GM23338 (cell line): ENCODE results near the gene COTL1. TPM values are rescaled to one million over a fixed set of nuclear protein-coding genes. Genes with fewer than 3 reads are reported as not detected.

Experiments used
- ATAC-seq: fragments of 200-7000 bp; cut with Tn5 transposase; 3 replicates; pipeline ENCODE4 v1.9.1; 2020
- DNase-seq: peaks from one replicate; pipeline ENCODE4 v3.0.0-alpha.2; 2015; ENCODE audit warnings: low spot score
- H2AFZ ChIP-seq: fragments of 200-600 bp; sonication (generic); 2 replicates; pipeline ENCODE4 v1.8.0; 2016; ENCODE audit warnings: antibody characterized with exemption, mild to moderate bottlenecking, moderate library complexity
- H3F3A ChIP-seq: fragments of 200-600 bp; sonication (generic); replicated peaks from 2 replicates; pipeline ENCODE4 v1.8.0; 2017; ENCODE audit warnings: antibody characterized with exemption, mixed run types, low read depth
- H3K27ac ChIP-seq: fragments of 200-600 bp; sonication (generic); 2 replicates; pipeline ENCODE4 v1.6.1; 2016; ENCODE audit warnings: low read depth
- H3K27me3 ChIP-seq: fragments of 200-600 bp; sonication (generic); 2 replicates; pipeline ENCODE4 v1.8.0; 2016; ENCODE audit warnings: mild to moderate bottlenecking, mixed run types, moderate library complexity; ENCODE audit not compliant: insufficient read depth
- H3K36me3 ChIP-seq: fragments of 200-600 bp; sonication (generic); 2 replicates; pipeline ENCODE4 v1.8.0; 2016; ENCODE audit warnings: mild to moderate bottlenecking; ENCODE audit not compliant: insufficient read depth
- H3K4me1 ChIP-seq: fragments of 200-600 bp; sonication (generic); 2 replicates; pipeline ENCODE4 v1.8.0; 2016; ENCODE audit warnings: mild to moderate bottlenecking, moderate library complexity; ENCODE audit not compliant: insufficient read depth
- H3K4me2 ChIP-seq: fragments of 200-600 bp; sonication (generic); 2 replicates; pipeline ENCODE4 v1.7.1; 2017; ENCODE audit warnings: mixed run types
- H3K4me3 ChIP-seq: fragments of 200-600 bp; sonication (generic); 2 replicates; pipeline ENCODE4 v1.6.1; 2016; ENCODE audit warnings: mixed run types
- H3K79me2 ChIP-seq: fragments of 200-600 bp; sonication (generic); replicated peaks from 2 replicates; pipeline ENCODE4 v1.8.0; 2017; ENCODE audit warnings: mild to moderate bottlenecking; ENCODE audit not compliant: insufficient read depth
- H3K9me2 ChIP-seq: fragments of 200-600 bp; sonication (generic); 2 replicates; pipeline ENCODE4 v1.8.0; 2017; ENCODE audit not compliant: insufficient read depth
- H4K20me1 ChIP-seq: fragments of 200-600 bp; sonication (generic); replicated peaks from 2 replicates; pipeline ENCODE4 v1.8.0; 2017; ENCODE audit warnings: mild to moderate bottlenecking; ENCODE audit not compliant: insufficient read depth
- H3K27ac Mint-ChIP-seq: 2 replicates; pipeline ENCODE4 v1.8.0; 2020; ENCODE audit warnings: inconsistent platforms, mild to moderate bottlenecking, moderate library complexity, mixed read lengths
- H3K27me3 Mint-ChIP-seq: 3 replicates; pipeline ENCODE4 v1.8.0; 2022; ENCODE audit warnings: low read depth, mild to moderate bottlenecking, moderate library complexity, mixed read lengths, inconsistent platforms; ENCODE audit not compliant: insufficient read depth, poor library complexity
- H3K36me3 Mint-ChIP-seq: 3 replicates; pipeline ENCODE4 v1.8.0; 2021; ENCODE audit warnings: low read depth, mild to moderate bottlenecking, inconsistent platforms, moderate library complexity, mixed read lengths
- H3K4me1 Mint-ChIP-seq: 3 replicates; pipeline ENCODE4 v1.8.0; 2020; ENCODE audit warnings: mild to moderate bottlenecking, inconsistent platforms, mixed read lengths
- H3K4me3 Mint-ChIP-seq: 3 replicates; pipeline ENCODE4 v1.8.0; 2021; ENCODE audit warnings: moderate library complexity, mild to moderate bottlenecking, inconsistent platforms, mixed read lengths
- H3K9me3 Mint-ChIP-seq: 3 replicates; pipeline ENCODE4 v1.8.0; 2020; ENCODE audit warnings: moderate library complexity, mild to moderate bottlenecking, inconsistent platforms, mixed read lengths
- CREB1 ChIP-seq: fragments of 250-450 bp; sonication (Bioruptor Pico); IDR thresholded peaks from 2 replicates; pipeline ENCODE4 v1.5.0; 2020; ENCODE audit warnings: low read depth, mild to moderate bottlenecking, moderate library complexity
- EZH2 ChIP-seq: fragments of 200-600 bp; sonication (generic); IDR thresholded peaks from one replicate; pipeline ENCODE4 v1.8.0; 2017; ENCODE audit warnings: antibody characterized with exemption, mild to moderate bottlenecking, low read depth; ENCODE audit not compliant: unreplicated experiment
- EZH2phosphoT487 ChIP-seq: fragments of 200-600 bp; sonication (generic); IDR thresholded peaks from one replicate; pipeline ENCODE4 v1.8.1; 2018; ENCODE audit warnings: antibody characterized with exemption; ENCODE audit not compliant: unreplicated experiment
- JUNB ChIP-seq: IDR thresholded peaks from one replicate; pipeline ENCODE4 v1.6.1; 2016; ENCODE audit warnings: antibody characterized with exemption; ENCODE audit not compliant: unreplicated experiment
- NANOG ChIP-seq: IDR thresholded peaks from 2 replicates; pipeline ENCODE4 v1.6.1; 2016; ENCODE audit warnings: antibody characterized with exemption, borderline replicate concordance
- POLR2AphosphoS5 ChIP-seq: IDR thresholded peaks from 2 replicates; pipeline ENCODE4 v1.6.1; 2016; ENCODE audit warnings: antibody characterized with exemption, low read depth
- STAT1 ChIP-seq: IDR thresholded peaks from one replicate; pipeline ENCODE4 v1.6.1; 2016; ENCODE audit warnings: antibody characterized with exemption; ENCODE audit not compliant: unreplicated experiment
- ZNF114 ChIP-seq: fragments of 250-450 bp; sonication (Bioruptor Pico); IDR thresholded peaks from 2 replicates; pipeline ENCODE4 v1.5.0; 2020; ENCODE audit warnings: mild to moderate bottlenecking, moderate library complexity
- ZNF331 ChIP-seq: fragments of 250-450 bp; sonication (Bioruptor Pico); IDR thresholded peaks from 2 replicates; pipeline ENCODE4 v1.5.0; 2020; ENCODE audit warnings: low read depth, mild to moderate bottlenecking, moderate library complexity
- polyA plus RNA-seq: library from polyadenylated mRNA; unstranded; fragments of >200 nt; fragmentation: Nextera tagmentation; extraction: Ambion mirVana; gene quantifications from 2 replicates; pipeline ENCODE4 v1.2.1, GENCODE V29; 2016
- total RNA-seq: library from RNA; depleted of rRNA; stranded (reverse); fragments of >200 nt; shearing (Covaris generic); gene quantifications from 2 replicates; pipeline ENCODE4 v1.2.3, GENCODE V29; 2014
- TF ChIP-seq, protein P1 (sequence below), 2 experiments: fragments of 200-600 bp in 1 of 2; sonication (generic) in 1 of 2; conservative IDR thresholded peaks; 2 replicates each; pipeline versions ENCODE4 v1.5.1 to v1.6.1; 2016 to 2017; ENCODE audit warnings: antibody characterized with exemption in 2 of 2, low read depth in 2 of 2, mild to moderate bottlenecking in 2 of 2, moderate library complexity in 1 of 2
- TF ChIP-seq, protein P2 (sequence below): IDR thresholded peaks from 2 replicates; pipeline ENCODE4 v1.6.1; 2016; ENCODE audit warnings: antibody characterized with exemption
- TF ChIP-seq, protein P3 (sequence below): fragments of 250-450 bp; sonication (Bioruptor Pico); IDR thresholded peaks from 2 replicates; pipeline ENCODE4 v1.5.0; 2020; ENCODE audit warnings: mild to moderate bottlenecking, moderate library complexity
- TF ChIP-seq, protein P4 (sequence below): IDR thresholded peaks from one replicate; pipeline ENCODE4 v1.6.1; 2018; ENCODE audit warnings: antibody characterized with exemption; ENCODE audit not compliant: unreplicated experiment

Gene COTL1
- total and polyA plus RNA-seq, 2 experiments from 2014 or later = 117 to 166 TPM

DNA sequence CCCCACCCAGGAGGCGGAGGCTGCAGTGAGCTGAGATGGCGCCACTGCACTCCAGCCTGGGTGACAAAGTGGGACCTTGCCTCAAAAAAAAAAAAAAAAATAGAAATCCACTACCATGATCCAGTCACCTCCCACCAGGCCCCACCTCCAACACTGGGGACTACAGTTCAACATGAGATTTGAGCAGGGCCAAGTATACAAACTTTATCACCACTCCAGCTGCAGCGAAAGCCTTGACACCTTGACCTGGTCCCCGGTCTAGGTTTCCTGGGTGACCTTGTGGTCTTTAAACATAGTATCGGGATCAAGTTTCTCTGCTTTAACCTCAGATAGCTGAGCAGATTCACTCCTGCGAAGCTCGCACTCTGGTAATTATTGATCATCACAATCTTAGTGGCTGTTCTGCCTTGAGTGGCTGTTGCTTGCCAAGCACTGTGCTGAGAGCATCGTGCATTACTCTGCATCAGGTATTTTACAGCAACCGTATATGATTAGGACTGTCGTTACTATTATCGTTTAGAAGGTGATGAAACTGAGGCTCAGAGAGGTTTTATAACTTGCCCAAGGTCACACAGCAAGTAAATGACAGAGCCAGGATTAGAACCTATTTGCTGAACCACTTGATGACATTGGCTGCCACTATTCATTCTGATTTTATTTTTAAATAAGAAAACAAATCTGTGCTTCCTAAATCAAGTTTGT lies 63.1 kb downstream of the COTL1 start:
- Histone ChIP-seq H3K36me3 (no peaks in the 10 kb centered on the region), H3F3A (peaks cover 15% of the 10 kb centered on the region; the same call in 1 of the 2 replicates), H3K4me3 (no peak overlapping the region), H2AFZ (no peak overlapping the region), H3K4me1 (peaks cover 26% of the 10 kb centered on the region), H3K79me2 (no peaks in the 10 kb centered on the region), H3K27me3 (no peaks in the 10 kb centered on the region), H3K9me2 (no peaks in the 10 kb centered on the region), H4K20me1 (no peaks in the 10 kb centered on the region), H3K4me2 (no peak overlapping the region), H3K27ac (no peak overlapping the region)
- Mint-ChIP-seq H3K27me3 (peaks cover 14% of the 10 kb centered on the region), H3K4me1 (peaks cover 41% of the 10 kb centered on the region), H3K9me3 (no peaks in the 10 kb centered on the region), H3K36me3 (no peaks in the 10 kb centered on the region), H3K27ac (no peak overlapping the region), H3K4me3 (no peak overlapping the region)
- DNase-seq = no peak
- ATAC-seq = no peak
- TF ChIP-seq EZH2 (no peak), CREB1 (no peak), STAT1 (no peak), NANOG (no peak), ZNF331 (CRISPR knock-in tag) (no peak), JUNB (no peak), POLR2AphosphoS5 (no peak), EZH2phosphoT487 (no peak), ZNF114 (CRISPR knock-in tag) (no peak)
- TF ChIP-seq, protein P1, sequence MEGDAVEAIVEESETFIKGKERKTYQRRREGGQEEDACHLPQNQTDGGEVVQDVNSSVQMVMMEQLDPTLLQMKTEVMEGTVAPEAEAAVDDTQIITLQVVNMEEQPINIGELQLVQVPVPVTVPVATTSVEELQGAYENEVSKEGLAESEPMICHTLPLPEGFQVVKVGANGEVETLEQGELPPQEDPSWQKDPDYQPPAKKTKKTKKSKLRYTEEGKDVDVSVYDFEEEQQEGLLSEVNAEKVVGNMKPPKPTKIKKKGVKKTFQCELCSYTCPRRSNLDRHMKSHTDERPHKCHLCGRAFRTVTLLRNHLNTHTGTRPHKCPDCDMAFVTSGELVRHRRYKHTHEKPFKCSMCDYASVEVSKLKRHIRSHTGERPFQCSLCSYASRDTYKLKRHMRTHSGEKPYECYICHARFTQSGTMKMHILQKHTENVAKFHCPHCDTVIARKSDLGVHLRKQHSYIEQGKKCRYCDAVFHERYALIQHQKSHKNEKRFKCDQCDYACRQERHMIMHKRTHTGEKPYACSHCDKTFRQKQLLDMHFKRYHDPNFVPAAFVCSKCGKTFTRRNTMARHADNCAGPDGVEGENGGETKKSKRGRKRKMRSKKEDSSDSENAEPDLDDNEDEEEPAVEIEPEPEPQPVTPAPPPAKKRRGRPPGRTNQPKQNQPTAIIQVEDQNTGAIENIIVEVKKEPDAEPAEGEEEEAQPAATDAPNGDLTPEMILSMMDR (conservative IDR thresholded peaks at IDR 0.05; ENCODE audit: low read depth in 2 of 2) = no peak
- TF ChIP-seq, protein P2, sequence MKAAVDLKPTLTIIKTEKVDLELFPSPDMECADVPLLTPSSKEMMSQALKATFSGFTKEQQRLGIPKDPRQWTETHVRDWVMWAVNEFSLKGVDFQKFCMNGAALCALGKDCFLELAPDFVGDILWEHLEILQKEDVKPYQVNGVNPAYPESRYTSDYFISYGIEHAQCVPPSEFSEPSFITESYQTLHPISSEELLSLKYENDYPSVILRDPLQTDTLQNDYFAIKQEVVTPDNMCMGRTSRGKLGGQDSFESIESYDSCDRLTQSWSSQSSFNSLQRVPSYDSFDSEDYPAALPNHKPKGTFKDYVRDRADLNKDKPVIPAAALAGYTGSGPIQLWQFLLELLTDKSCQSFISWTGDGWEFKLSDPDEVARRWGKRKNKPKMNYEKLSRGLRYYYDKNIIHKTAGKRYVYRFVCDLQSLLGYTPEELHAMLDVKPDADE = no peak
- TF ChIP-seq, protein P3, sequence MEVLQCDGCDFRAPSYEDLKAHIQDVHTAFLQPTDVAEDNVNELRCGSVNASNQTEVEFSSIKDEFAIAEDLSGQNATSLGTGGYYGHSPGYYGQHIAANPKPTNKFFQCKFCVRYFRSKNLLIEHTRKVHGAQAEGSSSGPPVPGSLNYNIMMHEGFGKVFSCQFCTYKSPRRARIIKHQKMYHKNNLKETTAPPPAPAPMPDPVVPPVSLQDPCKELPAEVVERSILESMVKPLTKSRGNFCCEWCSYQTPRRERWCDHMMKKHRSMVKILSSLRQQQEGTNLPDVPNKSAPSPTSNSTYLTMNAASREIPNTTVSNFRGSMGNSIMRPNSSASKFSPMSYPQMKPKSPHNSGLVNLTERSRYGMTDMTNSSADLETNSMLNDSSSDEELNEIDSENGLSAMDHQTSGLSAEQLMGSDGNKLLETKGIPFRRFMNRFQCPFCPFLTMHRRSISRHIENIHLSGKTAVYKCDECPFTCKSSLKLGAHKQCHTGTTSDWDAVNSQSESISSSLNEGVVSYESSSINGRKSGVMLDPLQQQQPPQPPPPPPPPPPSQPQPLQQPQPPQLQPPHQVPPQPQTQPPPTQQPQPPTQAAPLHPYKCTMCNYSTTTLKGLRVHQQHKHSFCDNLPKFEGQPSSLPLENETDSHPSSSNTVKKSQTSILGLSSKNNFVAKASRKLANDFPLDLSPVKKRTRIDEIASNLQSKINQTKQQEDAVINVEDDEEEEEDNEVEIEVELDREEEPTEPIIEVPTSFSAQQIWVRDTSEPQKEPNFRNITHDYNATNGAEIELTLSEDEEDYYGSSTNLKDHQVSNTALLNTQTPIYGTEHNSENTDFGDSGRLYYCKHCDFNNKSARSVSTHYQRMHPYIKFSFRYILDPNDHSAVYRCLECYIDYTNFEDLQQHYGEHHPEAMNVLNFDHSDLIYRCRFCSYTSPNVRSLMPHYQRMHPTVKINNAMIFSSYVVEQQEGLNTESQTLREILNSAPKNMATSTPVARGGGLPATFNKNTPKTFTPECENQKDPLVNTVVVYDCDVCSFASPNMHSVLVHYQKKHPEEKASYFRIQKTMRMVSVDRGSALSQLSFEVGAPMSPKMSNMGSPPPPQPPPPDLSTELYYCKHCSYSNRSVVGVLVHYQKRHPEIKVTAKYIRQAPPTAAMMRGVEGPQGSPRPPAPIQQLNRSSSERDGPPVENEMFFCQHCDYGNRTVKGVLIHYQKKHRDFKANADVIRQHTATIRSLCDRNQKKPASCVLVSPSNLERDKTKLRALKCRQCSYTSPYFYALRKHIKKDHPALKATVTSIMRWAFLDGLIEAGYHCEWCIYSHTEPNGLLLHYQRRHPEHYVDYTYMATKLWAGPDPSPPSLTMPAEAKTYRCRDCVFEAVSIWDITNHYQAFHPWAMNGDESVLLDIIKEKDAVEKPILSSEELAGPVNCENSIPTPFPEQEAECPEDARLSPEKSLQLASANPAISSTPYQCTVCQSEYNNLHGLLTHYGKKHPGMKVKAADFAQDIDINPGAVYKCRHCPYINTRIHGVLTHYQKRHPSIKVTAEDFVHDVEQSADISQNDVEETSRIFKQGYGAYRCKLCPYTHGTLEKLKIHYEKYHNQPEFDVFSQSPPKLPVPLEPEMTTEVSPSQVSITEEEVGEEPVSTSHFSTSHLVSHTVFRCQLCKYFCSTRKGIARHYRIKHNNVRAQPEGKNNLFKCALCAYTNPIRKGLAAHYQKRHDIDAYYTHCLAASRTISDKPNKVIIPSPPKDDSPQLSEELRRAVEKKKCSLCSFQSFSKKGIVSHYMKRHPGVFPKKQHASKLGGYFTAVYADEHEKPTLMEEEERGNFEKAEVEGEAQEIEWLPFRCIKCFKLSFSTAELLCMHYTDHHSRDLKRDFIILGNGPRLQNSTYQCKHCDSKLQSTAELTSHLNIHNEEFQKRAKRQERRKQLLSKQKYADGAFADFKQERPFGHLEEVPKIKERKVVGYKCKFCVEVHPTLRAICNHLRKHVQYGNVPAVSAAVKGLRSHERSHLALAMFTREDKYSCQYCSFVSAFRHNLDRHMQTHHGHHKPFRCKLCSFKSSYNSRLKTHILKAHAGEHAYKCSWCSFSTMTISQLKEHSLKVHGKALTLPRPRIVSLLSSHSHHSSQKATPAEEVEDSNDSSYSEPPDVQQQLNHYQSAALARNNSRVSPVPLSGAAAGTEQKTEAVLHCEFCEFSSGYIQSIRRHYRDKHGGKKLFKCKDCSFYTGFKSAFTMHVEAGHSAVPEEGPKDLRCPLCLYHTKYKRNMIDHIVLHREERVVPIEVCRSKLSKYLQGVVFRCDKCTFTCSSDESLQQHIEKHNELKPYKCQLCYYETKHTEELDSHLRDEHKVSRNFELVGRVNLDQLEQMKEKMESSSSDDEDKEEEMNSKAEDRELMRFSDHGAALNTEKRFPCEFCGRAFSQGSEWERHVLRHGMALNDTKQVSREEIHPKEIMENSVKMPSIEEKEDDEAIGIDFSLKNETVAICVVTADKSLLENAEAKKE (CRISPR knock-in tag) = no peak
- TF ChIP-seq, protein P4, sequence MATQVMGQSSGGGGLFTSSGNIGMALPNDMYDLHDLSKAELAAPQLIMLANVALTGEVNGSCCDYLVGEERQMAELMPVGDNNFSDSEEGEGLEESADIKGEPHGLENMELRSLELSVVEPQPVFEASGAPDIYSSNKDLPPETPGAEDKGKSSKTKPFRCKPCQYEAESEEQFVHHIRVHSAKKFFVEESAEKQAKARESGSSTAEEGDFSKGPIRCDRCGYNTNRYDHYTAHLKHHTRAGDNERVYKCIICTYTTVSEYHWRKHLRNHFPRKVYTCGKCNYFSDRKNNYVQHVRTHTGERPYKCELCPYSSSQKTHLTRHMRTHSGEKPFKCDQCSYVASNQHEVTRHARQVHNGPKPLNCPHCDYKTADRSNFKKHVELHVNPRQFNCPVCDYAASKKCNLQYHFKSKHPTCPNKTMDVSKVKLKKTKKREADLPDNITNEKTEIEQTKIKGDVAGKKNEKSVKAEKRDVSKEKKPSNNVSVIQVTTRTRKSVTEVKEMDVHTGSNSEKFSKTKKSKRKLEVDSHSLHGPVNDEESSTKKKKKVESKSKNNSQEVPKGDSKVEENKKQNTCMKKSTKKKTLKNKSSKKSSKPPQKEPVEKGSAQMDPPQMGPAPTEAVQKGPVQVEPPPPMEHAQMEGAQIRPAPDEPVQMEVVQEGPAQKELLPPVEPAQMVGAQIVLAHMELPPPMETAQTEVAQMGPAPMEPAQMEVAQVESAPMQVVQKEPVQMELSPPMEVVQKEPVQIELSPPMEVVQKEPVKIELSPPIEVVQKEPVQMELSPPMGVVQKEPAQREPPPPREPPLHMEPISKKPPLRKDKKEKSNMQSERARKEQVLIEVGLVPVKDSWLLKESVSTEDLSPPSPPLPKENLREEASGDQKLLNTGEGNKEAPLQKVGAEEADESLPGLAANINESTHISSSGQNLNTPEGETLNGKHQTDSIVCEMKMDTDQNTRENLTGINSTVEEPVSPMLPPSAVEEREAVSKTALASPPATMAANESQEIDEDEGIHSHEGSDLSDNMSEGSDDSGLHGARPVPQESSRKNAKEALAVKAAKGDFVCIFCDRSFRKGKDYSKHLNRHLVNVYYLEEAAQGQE = no peak
